ENCODE results near the gene HINT1. TPM values are rescaled to one million over a fixed set of nuclear protein-coding genes. Genes with fewer than 3 reads are reported as not detected.

The HINT1 gene
- total and polyA plus RNA-seq, 2 experiments from 2014 or later: 125 to 456 TPM

GRCh38 chr5:131171276-131171810, 6.3 kb upstream of the HINT1 start:
- no peaks in the 10 kb centered on the region for H3K27me3 ChIP-seq
- peak overlapping the region; percentile 65 for H3K27ac ChIP-seq
- no peak for TF ChIP-seq CTCF (IDR thresholded peaks at IDR 0.05; ENCODE audit: low read depth, low read length)
- no peaks in the 10 kb centered on the region for H3K36me3 ChIP-seq
- H3K4me3 ChIP-seq: peak overlapping the region; percentile 56
- no peak for DNase-seq (ENCODE audit: low read depth in 1 of 2, low spot score in 1 of 2)
- H3K9me3 ChIP-seq (ENCODE audit: low read depth): no peaks in the 10 kb centered on the region
- no peaks in the 10 kb centered on the region for H3K4me1 ChIP-seq (ENCODE audit: low read depth)

GRCh38 chr5:131170540-131171275, 5.7 kb upstream of the HINT1 start, which contains the start of gene LYRM7:
Gene LYRM7, plus strand, starts transcription at chr5:131170944. Its CDS starts 77 bp downstream, at chr5:131171021.
- no peaks in the 10 kb centered on the region for H3K36me3 ChIP-seq
- DNase-seq (ENCODE audit: low read depth in 1 of 2, low spot score in 1 of 2): peak; percentile 99 to 100
- H3K4me1 ChIP-seq (ENCODE audit: low read depth): peaks cover 1% of the 10 kb centered on the region
- H3K27ac ChIP-seq: peak within 1 kb of the TSS; percentile 76
- no peaks in the 10 kb centered on the region for H3K27me3 ChIP-seq
- H3K9me3 ChIP-seq (ENCODE audit: low read depth): no peaks in the 10 kb centered on the region
- peak; percentile 11 for TF ChIP-seq CTCF (IDR thresholded peaks at IDR 0.05; ENCODE audit: low read depth, low read length)
- peak within 1 kb of the TSS; percentile 56 for H3K4me3 ChIP-seq

GRCh38 chr5:131169810-131170539, 4.9 kb upstream of the HINT1 start:
- H3K27ac ChIP-seq: peak overlapping the region; percentile 76
- no peak for DNase-seq (ENCODE audit: low read depth in 1 of 2, low spot score in 1 of 2)
- H3K9me3 ChIP-seq (ENCODE audit: low read depth): no peaks in the 10 kb centered on the region
- no peaks in the 10 kb centered on the region for H3K27me3 ChIP-seq
- no peaks in the 10 kb centered on the region for H3K36me3 ChIP-seq
- TF ChIP-seq CTCF (IDR thresholded peaks at IDR 0.05; ENCODE audit: low read depth, low read length): no peak
- peaks cover 4% of the 10 kb centered on the region for H3K4me1 ChIP-seq (ENCODE audit: low read depth)
- H3K4me3 ChIP-seq: peak overlapping the region; percentile 56

- H3K4me3 ChIP-seq: no peak overlapping the region
- no peak for DNase-seq (ENCODE audit: low read depth in 1 of 2, low spot score in 1 of 2)
- no peaks in the 10 kb centered on the region for H3K27me3 ChIP-seq
- no peaks in the 10 kb centered on the region for H3K9me3 ChIP-seq (ENCODE audit: low read depth)
- H3K36me3 ChIP-seq: peaks cover 4% of the 10 kb centered on the region
- H3K27ac ChIP-seq: no peak overlapping the region
- no peak for TF ChIP-seq CTCF (IDR thresholded peaks at IDR 0.05; ENCODE audit: low read depth, low read length)
- H3K4me1 ChIP-seq (ENCODE audit: low read depth): peaks cover 9% of the 10 kb centered on the region
These were observed 2.6 kb upstream of the HINT1 start for GRCh38 chr5:131167615-131168014.

- Histone ChIP-seq H3K36me3 (peaks cover 31% of the 10 kb centered on the region), H3K9me3 (ENCODE audit: low read depth) (no peaks in the 10 kb centered on the region), H3K4me3 (peak overlapping the region; percentile 61), H3K27me3 (no peaks in the 10 kb centered on the region), H3K4me1 (ENCODE audit: low read depth) (peaks cover 9% of the 10 kb centered on the region), H3K27ac (peak overlapping the region; percentile 77)
- peak; percentile 69 to 72 for DNase-seq (ENCODE audit: low read depth in 1 of 2, low spot score in 1 of 2)
- no peak for TF ChIP-seq CTCF (IDR thresholded peaks at IDR 0.05; ENCODE audit: low read depth, low read length)
These were observed 601 bp downstream of the HINT1 start for GRCh38 chr5:131164191-131165118.

Data from cardiac muscle cell (in vitro differentiated cells and primary cell).